GM21423 (cell line): Measurements from ENCODE around the gene SND1.
A peak's percentile ranks its signal among the peaks of the same experiment; 100 is the strongest.
"Not testable (repeated sequence)": the region's sequence is repeated elsewhere in the genome, so short reads cannot be mapped to it uniquely, and the experiment has no call there.

Experiments used
- ATAC-seq: cut with Tn5 transposase; IDR thresholded peaks from one replicate; pipeline ENCODE4 v1.9.1; 2021; ENCODE audit warnings: mild to moderate bottlenecking, moderate library complexity; ENCODE audit not compliant: unreplicated experiment

Gene SND1

DNA sequence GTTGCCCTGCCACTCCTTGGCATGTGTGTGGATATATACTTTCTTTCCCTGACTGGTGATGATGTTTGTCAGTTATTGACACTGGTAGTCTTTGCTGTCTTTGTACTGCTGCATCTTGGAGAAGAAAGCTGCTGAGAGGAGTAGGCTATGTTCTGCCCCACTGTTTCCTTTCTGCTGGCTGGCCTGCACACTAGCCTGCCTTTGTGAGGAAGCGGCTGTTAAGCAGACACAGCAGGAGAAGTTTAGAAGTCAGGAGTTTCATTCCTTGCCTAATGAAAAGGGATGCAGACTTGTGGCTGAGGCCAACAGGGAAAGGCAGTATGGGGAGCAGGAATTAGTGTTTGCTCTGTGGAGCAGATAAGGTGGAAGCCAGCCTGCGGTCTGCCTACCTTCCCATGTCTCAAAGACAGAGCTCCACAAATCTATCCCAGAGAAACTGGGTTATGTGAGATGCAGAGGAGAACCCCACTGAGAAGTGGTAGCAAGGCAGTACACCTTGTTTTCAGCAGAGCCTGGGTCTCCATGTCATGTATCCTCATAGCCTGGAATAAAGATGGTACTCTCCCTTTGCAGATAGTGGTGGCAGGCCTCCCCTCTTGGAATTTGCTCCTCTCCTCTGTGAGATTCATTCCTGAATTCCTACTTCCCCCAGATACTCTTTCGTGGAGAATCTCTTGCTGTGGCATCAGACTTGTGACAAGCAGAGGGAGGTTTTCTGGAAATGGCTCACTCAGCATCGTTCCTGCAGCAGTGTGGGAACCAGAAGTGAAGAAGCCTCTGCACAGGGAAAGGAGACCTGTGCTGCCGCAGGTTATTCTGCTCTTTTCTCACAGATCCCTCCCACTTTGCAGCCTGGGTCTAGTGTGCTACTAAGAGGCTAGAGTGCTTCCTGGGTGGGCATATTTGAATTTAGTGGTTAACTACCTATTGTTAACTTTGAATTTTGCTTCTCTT lies 249.0 kb downstream of the SND1 start:
- no peak for ATAC-seq

GRCh38 chr7:127901895-127902703 lies 250.1 kb downstream of the SND1 start:
- ATAC-seq: no peak

DNA sequence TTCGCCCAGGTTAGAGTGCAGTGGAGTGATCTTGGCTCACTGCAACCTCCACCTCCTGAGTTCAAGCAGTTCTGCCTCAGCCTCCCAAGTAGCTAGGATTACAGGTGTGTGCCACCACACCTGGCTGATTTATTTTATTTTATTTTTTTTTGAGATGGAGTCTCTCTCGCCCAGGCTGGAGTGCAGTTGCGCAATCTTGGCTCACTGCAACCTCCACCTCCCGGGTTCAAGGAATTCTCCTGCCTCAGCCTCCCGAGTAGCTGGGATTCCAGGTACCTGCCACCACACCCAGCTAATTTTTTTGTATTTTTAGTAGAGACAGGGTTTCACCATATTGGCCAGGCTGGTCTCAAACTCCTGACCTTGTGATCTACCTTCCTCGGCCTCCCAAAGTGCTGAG lies 250.8 kb downstream of the SND1 start:
- not testable (repeated sequence) for ATAC-seq

- no peak for ATAC-seq
Measured at GRCh38 chr7:127903892-127904669, 252.1 kb downstream of the SND1 start.

DNA sequence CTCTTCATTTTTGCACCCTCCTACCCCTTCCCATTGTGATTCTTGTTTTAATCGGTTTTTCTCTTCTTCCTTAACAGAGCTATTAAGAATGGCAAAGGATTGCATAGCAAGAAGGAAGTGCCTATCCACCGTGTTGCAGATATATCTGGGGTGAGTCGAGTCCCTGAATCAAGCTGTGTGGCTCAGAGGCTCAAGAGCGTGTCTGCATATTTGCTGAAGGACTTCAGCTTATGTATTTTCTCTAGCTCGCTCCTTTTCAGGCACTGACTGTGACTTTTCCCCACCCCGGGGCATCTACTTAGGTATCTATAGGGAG lies 252.6 kb downstream of the SND1 start:
- no peak for ATAC-seq

- no peak for ATAC-seq
Measured at GRCh38 chr7:127905021-127905420, 253.0 kb downstream of the SND1 start.

GRCh38 chr7:127905491-127906330 lies 253.7 kb downstream of the SND1 start:
- no peak for ATAC-seq

DNA sequence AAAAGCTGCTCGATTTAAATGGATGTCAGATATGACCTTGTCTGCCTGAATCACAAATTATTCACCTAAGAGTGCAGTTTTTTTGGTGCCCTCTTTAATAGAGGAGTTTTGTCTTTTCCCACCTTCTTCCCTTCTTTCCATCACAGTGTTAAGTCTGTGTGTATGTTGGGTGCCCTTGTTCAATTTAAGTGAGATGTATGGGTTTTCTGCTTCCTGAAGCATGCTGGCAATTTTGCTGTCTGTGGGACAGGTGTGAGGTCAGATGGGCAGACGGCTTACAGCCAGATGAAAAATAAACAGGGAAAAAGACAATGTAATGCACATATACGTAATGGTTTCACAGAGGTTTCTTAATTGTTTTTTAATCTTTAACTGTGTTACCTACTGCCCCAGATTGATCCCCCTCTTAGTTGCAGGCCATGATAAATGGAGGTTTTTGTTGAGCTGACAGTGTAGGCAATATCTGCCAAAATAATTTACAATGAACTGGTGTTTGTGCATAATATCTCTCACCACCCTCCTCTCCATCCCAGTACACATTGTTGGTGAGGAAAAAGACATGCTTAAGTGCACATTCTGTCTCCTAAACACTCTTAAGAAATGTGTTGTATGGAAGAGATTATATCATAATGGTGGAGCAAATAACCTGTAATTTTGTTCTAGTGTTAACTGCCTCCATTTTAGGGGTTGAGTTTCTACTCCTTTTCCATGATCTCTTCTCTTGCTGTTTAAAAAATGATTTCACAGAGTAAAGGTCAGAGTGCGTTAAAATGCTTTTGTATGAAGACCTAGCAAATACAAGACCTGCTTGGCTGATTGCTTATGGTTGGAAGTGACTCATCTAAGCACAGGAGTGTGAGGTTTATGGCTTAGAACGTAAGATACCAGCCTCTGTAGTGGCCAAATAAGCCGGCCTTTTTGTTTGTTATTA lies 255.4 kb downstream of the SND1 start:
- no peak for ATAC-seq

DNA sequence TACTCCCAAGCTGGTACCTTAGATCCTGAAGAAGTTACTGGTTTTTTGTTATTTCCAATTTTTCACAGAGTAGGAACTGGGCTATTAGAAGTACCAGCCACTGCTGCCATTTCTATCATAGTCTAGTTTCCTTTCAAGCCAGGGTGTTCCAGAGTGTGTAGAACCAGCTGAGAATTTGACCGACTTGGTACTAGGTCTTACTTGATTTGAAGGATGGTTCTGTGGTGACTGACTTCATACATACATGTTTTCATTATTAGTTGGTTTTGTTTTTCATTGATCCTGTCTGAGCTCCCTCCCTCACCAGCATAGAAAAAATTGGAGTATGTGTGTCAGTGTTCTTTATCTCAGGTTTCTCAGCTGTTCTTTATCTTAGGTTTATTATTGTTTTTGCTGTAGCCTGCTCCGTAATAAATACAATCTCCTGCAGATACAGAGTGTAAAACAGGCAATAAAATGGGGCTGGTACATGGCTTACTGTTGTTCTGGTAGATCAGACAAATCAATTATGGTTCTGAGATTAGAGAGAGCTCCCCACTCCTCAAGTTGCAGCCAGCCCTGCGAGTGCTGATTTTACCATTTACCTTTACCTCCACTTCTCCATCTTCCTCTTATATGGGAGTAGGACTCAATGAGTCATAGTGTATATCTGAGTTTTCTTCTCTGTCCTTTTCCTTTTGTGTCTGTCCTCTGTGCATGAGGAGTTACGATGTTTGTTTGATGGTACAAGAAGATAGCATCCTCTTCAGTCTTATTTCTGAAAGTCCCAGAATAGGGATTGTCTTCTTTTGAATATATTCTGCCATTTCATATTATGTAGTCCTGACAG lies 256.6 kb downstream of the SND1 start:
- no peak for ATAC-seq

- ATAC-seq: no peak
Measured at GRCh38 chr7:127909424-127910152, 257.6 kb downstream of the SND1 start.

GRCh38 chr7:127910670-127911069 lies 258.7 kb downstream of the SND1 start:
- no peak for ATAC-seq

DNA sequence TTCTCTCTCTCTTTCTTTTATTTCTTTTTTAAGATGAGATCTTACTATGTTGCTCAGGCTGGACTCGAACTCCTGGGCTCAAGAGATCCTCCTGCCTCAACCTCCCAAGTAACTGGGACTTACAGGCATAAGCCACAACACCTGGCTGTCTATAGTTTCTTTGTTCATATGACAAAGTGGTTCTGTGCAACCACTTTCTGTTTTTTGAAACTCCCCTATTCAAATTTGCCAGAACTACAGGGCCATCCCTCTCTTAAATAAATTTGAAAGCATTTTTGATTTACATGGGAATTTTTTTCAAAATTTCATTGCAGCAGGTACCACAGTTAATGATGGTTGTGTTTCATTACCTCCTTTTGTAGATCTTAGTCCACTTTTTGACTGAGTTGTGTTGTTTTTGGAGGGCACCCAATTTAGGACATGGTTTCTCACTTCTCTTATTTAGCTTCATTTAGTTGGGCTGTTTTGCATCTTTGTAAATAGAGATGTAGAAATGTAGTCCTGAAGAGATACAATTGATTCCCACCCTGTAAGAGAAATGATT lies 260.0 kb downstream of the SND1 start:
- peak; percentile 79 for ATAC-seq

- ATAC-seq: no peak
Measured at GRCh38 chr7:127912901-127913300, 260.9 kb downstream of the SND1 start.

DNA sequence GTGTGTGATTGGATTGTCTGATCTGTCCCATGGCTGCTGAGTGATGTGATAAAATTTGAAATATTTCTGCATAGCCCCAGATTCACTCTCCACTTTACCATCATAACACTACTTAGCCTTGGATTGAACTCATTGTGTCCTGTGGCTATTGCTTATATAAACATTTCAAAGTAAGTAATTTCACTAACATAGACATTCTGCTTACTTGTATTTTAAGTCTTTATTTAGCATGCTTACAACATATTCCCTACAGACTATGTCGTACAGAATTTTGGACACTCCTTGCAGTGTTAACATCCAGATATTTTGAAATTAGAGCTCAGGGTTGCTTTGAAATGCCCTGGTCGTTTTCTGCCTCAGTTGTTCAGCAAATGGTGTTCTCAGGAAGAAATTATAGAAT lies 261.7 kb downstream of the SND1 start:
- ATAC-seq: no peak

DNA sequence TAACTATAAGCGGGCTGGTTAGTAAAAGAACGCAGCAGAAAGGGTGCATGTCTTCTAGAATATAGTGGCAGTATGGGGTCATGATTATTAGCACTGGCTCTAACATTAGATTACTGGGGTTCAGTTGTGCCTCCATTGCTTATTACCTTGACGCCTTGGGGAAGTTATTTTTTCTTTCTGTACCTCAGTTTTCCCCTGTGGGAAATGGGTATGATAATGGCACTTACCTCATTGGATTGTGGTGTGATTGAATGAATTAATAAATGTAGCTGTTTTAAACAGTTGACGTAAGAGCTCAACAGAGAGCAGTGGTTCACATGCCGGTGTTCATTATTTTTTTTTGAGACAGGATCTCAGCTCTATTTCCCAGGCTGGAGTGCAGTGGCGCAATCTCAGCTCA lies 262.7 kb downstream of the SND1 start:
- no peak for ATAC-seq

GRCh38 chr7:127916735-127917134 lies 264.7 kb downstream of the SND1 start:
- no peak for ATAC-seq

DNA sequence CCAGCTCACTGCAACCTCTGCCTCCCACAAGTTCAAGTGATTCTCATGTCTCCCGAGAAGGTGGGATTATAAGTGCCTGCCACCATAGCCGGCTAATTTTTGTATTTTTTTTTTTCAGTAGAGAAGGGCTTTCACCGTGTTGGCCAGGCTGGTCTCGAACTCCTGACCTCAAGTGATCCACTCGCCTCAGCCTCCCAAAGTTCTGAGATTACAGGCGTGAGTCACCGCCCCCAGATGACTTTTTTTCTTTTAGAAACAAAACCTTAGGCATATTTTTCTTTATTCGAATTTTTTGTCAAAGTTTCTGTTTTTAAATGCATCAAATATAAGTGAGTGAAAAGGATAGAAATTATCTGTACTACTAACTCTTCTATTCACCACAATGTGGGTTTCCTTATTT lies 266.1 kb downstream of the SND1 start:
- ATAC-seq: no peak
